RPMI7951 (cell line): ENCODE data around the gene DNAJA1. TPM values are rescaled to one million over a fixed set of nuclear protein-coding genes. Genes with fewer than 3 reads are reported as not detected.
"Not testable (repeated sequence)": the region's sequence is repeated elsewhere in the genome, so short reads cannot be mapped to it uniquely, and the experiment has no call there.

Experiments used
- DNase-seq: peaks from one replicate; pipeline ENCODE4 v3.0.0-alpha.2; 2012; ENCODE audit warnings: low read depth
- total RNA-seq: library from RNA; depleted of rRNA; stranded (reverse); fragments of >200 nt; shearing (Covaris generic); gene quantifications from 2 replicates; pipeline ENCODE4 v1.2.3, GENCODE V29; 2014; rRNA removed

Gene DNAJA1
- total RNA-seq = 171 and 180 TPM in 2 replicates

GRCh38 chr9:33024966-33025571, at the start of gene DNAJA1:
Gene DNAJA1, plus strand, starts transcription at chr9:33025273. Its CDS starts 1,212 bp downstream, at chr9:33026485.
- peak; percentile 90 for DNase-seq

DNA sequence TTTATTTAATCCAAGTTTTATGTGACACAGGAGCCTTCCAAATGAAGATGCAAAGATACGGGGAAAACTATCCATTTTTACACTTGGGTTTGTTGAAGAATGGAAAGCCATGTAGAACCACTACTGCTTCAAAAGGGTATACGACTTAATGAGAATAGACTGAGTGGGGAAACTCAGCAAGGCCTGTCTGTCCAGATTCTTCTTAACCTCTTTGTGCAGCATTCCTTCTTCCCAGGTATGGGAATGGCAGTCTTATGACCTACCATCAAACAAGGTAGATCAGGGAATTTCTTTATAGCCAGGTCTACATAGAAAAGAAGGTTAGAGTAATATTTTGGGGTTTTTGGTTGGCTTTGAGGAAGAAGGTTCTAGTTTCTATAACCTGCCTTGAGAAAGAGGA, 47.0 kb upstream of the DNAJA1 start:
- no peak for DNase-seq

DNA sequence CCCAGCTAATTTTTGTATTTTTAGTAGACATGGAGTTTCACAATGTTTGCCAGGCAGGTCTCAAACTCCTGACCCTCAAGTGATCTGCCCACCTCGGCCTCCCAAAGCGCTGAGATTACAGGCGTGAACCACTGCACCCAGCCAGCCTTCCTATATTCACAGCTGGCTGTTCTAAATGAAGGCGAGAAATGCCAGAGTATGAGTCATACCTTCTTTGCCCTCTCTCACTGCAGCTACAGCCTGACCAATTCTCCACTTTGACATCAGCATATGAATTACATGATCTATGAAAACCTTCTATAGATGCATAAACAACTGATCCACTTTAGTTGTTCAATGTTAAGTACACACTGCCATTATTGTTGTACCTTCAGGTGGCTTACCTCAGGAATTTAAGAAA, 38.1 kb upstream of the DNAJA1 start:
- DNase-seq = peak; percentile 17

DNA sequence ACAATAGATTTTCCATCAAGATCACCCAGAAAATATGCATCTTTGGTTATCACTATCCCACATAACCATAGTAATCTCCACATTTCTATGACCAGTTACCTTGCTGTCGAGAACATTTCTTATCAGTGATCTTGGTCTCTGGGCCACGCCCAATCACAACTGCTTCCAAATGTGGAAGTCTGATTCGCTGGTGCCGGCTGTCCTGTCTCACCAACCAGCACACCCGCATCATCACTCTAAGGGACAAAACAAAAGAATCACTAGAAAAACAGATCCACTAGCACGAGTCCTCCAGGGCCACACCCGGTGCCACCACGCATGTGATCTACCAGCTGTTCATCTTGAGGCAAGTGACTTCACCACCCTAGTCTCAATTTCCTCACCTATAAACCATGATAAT, 35.4 kb upstream of the DNAJA1 start:
- no peak for DNase-seq

GRCh38 chr9:32991897-32992594, 33.0 kb upstream of the DNAJA1 start:
- DNase-seq = no peak

DNA sequence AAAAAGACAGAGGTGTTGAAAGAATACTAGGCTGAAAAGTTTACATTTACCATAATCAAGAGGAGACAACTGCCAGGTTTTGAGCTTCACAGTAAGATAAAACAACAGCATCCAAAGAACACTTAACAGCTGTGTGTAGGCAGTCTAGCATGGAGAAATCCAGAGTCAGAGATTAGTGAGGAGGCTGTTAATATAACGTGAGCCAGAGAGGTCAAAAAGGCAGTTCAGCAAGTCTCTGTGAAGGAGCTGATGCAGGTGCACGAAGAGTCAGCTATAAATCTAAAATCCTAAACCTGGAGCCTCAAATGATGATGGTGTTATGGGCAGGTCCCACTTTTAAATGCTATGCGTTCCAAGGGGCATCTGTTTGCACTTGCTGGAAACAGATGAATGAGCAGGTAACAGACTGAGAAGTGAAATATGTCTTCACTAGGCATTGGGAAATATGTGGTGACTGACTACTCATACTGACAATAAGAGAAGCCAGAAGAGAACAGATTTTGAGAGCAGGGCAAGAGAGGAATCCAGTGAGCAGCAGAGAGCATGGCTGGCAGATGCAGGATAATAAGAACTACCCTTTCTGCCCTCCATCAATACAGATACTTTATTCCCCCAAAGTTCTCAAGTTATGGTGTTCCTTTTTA, 32.4 kb upstream of the DNAJA1 start:
- no peak for DNase-seq

DNA sequence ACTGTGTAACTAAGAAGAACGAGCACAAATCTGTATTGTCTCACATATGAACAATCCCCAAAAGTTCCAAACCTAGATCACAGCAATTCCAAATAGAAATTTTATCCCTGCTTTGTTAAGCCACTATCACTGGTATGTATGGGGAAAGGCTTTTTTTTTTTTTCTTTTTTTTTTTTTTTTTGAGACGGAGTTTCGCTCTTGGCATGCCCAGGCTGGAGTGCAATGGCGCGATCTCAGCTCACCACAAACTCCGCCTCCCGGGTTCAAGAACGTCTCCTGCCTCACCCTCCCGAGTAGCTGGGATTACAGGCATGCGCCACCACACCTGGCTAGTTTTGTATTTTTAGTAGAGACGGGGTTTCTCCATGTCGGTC, 24.4 kb upstream of the DNAJA1 start:
- DNase-seq = not testable (repeated sequence)

- DNase-seq = not testable (repeated sequence)
These were observed 19.7 kb upstream of the DNAJA1 start for GRCh38 chr9:33005335-33005734.

DNA sequence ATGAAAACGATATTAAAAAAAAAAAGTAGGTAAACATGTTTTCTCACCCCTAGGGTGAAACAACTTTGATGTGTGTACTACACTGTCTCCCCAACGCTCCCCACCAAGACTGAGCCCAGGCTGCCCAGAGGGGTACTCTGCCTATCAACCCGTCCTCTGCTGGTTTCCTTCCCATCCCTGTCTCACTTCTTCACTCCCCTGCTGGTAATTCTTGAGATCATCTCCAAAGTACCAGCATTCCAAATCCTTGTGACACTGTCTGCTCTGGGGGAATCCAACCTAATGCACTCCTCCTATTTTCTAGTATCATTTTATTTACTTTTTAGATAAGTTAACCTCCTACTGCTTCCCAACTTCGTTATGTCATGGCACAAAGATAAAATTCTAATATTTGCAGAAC, 17.3 kb upstream of the DNAJA1 start:
- no peak for DNase-seq

DNA sequence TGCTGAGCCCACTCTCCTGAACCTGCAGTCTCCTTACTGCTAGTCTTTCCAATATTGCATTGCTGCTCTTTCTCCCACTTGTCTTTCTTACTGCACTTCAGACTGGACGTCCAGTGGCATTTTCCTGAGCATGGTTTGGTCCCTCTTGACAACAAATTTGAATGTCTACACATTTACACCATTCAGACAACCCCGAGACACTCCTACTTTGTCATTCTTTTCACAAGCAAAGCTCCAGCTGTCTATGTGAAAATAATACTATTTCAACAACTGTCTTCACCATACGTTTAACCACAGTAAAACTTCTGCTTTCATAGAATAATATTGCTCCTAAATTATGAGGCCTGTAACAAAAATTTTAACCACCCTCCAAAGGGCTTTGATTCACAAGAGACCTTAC, 13.2 kb upstream of the DNAJA1 start:
- DNase-seq = no peak

- no peak for DNase-seq
These were observed 12.6 kb upstream of the DNAJA1 start for GRCh38 chr9:33012328-33013069.

DNA sequence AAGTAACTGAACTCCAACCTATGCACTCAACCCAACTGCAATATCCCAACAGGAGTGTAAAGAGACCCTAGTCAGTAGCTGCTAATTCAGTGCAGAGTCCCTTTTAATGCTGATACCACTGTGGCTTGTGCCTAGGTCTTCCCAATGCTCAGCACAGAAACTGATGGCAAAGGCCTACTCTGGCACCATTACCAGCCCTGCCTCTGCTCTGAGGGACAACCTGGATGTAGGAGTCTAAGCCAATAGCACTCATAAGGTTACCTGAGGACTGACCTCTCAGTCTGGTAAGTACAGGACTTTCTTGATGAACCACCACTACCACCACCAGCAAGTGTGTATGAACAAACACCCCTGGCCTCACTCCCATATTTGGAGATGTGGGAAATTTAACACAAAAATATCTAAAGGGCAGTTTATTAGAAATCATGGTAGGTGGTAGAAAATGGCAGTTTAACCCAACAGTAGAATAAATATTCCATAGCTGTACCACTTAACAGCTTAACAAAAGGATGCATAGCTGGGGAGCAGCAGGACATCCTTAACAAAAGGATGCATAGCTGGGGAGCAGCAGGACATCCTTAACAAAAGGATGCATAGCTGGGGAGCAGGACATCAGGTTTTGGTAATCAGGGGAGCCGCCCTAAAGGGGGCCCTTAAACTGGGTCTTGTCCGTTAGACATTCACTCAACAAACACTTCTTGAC, 11.0 kb upstream of the DNAJA1 start:
- no peak for DNase-seq

GRCh38 chr9:33014665-33015014, 10.4 kb upstream of the DNAJA1 start:
- no peak for DNase-seq

GRCh38 chr9:33017283-33018041, 7.6 kb upstream of the DNAJA1 start:
- no peak for DNase-seq

- DNase-seq = no peak
These were observed 5.3 kb upstream of the DNAJA1 start for GRCh38 chr9:33019797-33020196.

GRCh38 chr9:33022303-33022702, 2.8 kb upstream of the DNAJA1 start:
- no peak for DNase-seq

DNA sequence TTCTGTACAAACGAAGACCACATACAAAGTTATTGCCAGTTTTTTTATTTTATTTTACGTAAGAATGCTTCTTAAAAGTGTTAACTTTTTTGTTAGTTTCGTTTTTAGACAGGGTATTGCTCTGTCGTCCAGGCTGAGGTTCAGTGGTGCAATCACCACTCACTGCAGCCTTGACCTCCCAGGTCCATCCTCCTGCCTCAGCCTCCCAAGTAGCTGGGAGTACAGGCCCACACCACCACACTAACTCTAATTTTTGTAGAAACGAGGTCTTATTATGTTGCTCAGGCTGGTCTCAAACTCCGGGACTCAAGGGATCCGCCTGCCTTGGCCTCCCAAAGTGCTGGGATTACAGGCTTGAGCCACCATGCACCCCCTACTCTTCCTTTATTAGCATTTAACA, 2.3 kb upstream of the DNAJA1 start:
- no peak for DNase-seq

DNA sequence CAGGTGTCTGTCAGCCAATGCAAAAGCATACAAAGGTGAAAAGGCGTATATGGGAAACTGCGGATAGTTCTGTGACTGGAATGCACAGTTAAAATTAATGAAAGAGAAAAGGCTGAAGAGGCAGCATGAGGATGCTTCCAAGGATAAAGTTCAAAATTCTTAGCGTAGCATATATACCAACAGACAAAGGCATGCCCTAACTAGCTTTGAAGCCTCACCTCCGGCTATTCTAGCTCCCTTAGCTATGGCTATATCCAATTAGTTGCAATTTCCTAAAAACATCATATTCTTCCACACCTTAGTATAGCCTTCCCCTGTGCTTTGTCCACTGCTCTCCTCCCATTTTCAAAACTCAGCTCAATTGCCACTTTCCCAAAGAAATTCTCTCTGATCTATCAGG, 1.4 kb upstream of the DNAJA1 start:
- DNase-seq = no peak

GRCh38 chr9:33024126-33024965, 727 bp upstream of the DNAJA1 start:
- no peak for DNase-seq
